GM12892 (cell line): Measurements from ENCODE around the gene RPL13.

Experiments
- DNase-seq: peaks from one replicate; pipeline ENCODE4 v3.0.0; 2011; ENCODE audit not compliant: insufficient read length
- FAIRE-seq: peaks from 2 replicates; lab custom pipeline; 2011; peaks lifted over from hg19 to GRCh38; lab: Jason Lieb, UNC
- POLR2A ChIP-seq: IDR thresholded peaks from 2 replicates; pipeline ENCODE4 v1.6.1; 2011; ENCODE audit warnings: low read depth, low read length, control low read depth
- POLR2AphosphoS5 ChIP-seq: IDR thresholded peaks from 2 replicates; pipeline ENCODE4 v1.6.1; 2011; ENCODE audit warnings: low read depth, low read length, control low read depth
- TAF1 ChIP-seq: IDR thresholded peaks from 2 replicates; pipeline ENCODE4 v1.6.1; 2011; ENCODE audit warnings: low read depth, mild to moderate bottlenecking, control low read depth, low read length, borderline replicate concordance

The RPL13 gene

DNA sequence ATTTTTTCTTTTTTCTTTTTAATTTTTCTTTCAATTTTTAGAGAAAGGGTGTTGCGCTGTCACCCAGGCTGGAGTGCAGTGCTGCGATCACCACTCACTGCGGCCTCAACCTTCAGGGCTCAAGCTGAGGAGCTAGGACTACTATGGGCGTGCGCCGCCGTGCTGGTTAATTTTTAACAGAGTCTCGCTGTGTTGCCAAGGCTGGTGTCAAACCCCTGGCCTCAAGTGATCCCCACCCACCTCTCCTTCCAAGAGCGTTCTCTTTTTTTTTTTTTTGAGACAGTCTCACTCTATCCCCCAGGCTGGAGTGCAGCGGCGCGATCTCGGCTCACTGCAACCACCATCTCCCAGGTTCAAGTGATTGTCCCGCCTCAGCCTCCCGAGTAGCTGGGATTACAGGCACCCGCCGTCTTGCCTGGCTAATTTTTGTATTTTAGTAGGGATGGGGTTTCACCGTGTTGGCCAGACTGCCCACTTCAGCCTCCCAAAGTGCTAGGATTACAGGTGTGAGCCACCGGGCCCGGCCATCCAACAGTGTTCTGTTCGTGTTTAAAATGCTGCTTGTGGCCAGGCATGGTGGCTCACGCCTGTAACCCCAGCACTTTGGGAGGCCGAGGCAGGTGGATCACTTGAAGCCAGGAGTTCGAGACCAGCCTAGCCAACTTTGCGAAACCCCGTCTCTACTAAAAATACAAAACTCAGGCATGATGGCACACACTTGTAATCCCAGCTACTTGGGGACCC lies 14.5 kb upstream of the RPL13 start:
- DNase-seq (no peak), FAIRE-seq (no peak)
- TF ChIP-seq POLR2A (no peak), TAF1 (no peak), POLR2AphosphoS5 (no peak)

DNA sequence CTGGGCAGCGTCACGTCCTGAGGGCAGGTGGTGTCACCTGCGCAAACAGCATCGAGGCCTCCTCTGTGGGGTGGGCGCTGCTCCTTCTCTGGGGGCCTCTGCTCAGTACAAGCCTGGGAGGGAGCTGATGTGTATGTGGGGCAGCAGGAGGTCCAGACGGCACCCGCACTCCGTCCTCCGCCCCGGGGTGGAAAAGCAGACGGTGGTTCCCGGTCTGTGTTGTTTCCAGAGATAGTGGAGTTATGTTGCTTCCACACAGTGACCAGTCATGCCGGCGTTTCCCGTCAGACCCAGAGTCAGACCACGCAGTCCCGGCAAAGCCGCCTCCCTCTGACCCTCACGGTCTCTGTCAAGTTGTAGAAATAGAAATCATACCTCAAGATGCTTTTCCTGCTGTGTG lies 13.7 kb upstream of the RPL13 start:
- TF ChIP-seq POLR2AphosphoS5 (no peak), TAF1 (no peak), POLR2A (no peak)
- FAIRE-seq = no peak
- DNase-seq = no peak

DNA sequence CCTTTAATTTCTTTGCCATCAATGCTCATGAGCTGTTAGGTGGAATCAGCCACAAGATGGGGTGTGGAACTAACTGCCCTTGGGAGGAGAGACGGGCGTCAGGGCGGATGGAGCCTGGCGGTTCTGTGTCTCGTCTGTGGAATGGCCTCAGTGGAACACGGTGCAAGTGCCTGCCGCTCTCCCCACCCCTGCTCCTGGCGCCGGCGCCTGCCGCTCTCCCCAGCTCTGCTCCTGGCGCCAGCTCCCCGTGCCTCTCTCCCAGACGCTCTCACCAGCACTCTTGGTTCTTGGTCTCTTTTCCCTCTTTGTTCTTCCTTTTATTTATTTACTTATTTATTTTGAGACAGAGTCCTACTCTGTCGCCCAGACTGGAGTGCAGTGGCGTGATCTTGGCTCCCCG lies 13.2 kb upstream of the RPL13 start:
- no peak for TF ChIP-seq POLR2A
- TF ChIP-seq TAF1 = no peak
- TF ChIP-seq POLR2AphosphoS5 = no peak
- no peak for FAIRE-seq
- DNase-seq = no peak

DNA sequence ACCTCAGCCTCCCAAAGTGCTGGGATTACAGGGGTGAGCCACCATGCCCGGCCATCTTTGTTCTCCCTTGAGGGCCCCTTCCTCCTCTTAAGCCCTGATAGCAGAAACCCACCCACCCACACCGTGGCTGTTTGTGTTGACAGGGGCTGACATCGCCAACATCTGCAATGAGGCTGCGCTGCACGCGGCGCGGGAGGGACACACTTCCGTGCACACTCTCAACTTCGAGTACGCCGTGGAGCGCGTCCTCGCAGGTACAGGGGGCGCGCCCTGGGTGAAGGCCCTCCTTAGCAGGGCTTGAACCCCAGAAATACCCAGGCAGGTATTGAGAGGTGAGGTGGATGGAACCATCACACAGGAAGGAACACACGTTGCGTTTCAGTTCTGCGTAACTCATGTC lies 12.6 kb upstream of the RPL13 start:
- no peak for TF ChIP-seq TAF1
- TF ChIP-seq POLR2A = no peak
- TF ChIP-seq POLR2AphosphoS5 = no peak
- no peak for FAIRE-seq
- no peak for DNase-seq

DNA sequence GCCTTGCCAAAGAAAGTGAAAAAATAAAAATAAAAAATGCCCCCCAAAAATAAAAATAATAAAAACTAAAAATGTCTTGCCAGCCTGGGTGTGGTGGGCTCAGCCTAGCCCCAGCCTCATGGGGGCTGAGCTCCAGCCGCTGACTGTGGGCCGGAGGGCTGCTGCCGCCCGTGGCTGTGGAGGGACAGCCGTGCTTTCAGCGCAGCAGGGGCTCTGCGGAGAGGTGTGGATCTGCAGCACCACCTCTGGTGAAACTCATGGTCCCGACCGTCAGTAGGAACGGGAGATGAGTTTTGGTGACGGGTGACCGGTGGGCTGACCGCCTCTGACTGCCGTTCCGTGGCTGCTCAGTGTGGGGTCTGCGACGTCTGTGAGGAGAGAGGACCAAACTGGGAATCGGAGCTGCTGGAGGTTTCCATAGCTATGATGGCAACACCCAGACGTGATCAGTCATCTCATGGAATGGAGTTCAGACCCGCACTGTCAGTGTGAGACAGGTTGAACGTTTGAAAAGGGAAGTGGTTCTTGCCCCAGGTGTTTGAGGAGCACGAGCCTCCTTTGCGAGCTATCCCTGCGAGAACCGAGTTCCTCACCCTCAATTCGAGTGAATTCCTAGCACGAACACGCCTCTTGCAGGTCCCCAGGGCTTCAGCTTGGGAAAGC lies 12.0 kb upstream of the RPL13 start:
- no peak for DNase-seq
- no peak for TF ChIP-seq POLR2AphosphoS5
- no peak for TF ChIP-seq POLR2A
- no peak for TF ChIP-seq TAF1
- FAIRE-seq = no peak

DNA sequence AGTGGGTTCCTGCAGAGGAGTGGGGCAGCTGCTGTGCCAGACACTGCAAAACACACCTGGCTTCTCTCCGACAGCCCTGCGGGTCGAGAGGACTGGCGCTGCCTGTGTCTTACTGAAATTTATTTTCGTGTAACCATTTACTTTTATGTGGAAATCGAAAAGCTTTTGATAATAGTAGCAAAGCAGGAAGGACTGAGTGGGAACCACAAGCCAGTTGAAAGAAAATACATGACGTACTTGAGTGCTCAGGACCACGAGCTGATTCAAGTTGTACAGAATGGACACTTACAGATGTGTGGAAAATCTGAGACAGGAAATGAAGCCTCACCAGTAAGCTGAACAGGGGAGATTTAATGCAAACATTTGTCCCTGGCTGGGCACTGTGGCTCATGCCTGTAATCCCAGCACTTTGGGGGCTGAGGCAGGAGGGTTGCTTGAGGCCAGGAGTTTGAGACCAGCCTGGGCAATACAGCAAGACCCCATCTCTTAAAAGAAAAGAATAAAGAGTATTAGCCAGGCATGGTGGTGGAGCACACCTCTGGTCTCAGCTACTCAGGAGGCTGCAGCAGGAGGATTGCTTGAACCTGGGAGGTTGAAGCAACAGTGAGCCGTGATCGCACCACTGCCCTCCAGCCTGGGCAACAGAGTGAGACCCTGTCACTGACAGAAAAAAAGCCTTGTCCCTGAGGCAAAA lies 11.3 kb upstream of the RPL13 start:
- no peak for FAIRE-seq
- TF ChIP-seq TAF1 (no peak), POLR2A (no peak), POLR2AphosphoS5 (no peak)
- DNase-seq = no peak

DNA sequence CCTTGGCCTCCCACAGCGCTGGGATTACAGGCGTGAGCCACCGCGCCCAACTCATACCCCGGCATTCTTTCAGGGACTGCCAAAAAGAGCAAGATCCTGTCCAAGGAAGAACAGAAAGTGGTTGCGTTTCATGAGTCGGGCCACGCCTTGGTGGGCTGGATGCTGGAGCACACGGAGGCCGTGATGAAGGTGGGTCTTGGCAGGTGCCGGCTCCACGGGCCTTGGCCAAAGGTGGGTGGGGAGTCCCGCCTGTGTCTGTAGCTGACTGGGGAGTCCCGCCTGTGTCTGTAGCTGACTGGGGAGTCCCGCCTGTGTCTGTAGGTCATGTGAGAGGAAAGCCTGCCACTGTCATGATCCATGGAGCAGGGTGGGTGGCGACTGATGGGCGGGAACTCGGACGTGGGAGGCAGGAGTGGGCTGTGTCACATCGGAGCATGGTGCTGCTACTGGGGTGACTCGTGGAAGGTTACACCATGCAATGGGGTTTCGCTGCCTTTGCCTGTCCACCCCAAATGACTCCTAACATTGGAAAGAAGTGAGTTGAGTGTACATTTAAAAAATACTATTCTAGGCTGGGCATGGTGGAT lies 10.0 kb upstream of the RPL13 start:
- no peak for FAIRE-seq
- TF ChIP-seq TAF1 (no peak), POLR2A (no peak), POLR2AphosphoS5 (no peak)

DNA sequence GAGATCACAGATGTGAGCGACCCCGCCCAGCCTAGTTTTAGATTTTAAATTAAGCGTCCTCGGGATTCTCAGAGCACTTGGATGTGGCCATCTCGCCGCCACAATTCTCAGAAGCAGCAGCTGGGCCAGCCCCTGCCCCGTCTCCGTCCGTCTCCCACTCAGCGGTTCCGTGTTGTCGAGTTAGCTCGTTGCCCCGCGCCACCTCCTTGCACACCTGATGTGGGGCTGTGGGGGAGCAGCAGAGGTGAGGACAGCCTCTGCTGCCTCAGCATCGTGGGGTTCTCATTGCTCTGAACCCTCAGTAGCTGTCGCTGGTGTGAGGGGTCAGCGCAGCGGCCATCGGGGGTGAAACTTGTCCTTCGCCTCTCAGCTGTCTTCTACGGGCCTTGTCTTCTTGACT lies 8.2 kb upstream of the RPL13 start:
- no peak for DNase-seq
- FAIRE-seq = no peak
- TF ChIP-seq TAF1 = no peak

More for the DNA sequence above, 10.0 kb upstream of the RPL13 start:
- no peak for DNase-seq

DNA sequence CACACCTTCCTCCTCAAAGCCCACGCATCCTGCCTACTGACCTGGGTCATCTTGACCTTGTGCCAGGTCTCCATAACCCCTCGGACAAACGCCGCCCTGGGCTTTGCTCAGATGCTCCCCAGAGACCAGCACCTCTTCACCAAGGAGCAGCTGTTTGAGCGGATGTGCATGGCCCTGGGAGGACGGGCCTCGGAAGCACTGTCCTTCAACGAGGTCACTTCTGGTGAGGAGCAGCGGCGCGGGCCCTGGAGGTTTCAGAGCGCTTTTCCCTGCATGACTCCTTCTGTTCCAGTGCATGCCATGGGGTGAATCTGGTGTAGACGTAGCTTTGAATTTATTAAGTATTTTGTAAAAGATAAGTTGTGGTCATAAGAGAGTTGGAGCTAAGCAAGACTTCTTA lies 7.6 kb upstream of the RPL13 start:
- no peak for DNase-seq
- TF ChIP-seq TAF1 (no peak), POLR2AphosphoS5 (no peak), POLR2A (no peak)
- FAIRE-seq = no peak

DNA sequence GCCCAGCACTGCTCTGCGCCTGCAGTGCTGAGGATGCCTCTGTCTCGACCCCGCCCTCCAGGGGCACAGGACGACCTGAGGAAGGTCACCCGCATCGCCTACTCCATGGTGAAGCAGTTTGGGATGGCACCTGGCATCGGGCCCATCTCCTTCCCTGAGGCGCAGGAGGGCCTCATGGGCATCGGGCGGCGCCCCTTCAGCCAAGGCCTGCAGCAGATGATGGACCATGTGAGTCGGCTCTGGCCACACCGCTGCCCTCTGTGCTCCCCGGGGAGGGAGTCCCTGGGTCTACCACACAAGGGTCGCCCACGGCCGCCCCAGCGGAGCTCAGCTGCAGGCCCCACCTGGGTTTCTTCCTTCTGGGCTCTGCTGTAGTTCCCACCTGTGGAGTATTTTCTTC lies 6.7 kb upstream of the RPL13 start:
- FAIRE-seq (no peak), DNase-seq (no peak)

DNA sequence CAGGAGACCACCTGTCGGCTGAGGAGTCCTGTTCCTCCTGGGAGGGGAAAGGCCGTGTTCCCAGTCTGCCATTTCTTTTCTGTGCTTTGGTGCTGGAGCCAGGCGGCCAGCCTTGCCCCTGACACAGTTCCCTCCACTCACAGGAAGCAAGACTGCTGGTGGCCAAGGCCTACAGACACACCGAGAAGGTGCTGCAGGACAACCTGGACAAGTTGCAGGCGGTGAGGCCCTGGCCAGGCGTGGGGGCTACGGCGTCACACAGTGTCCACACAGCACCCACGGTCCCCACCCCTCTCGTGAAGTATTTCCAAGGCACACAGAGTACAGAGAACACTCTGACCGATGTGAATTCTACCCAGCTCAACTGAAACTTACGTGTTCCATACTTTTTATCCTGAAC lies 6.1 kb upstream of the RPL13 start:
- FAIRE-seq = no peak
- TF ChIP-seq TAF1 = no peak
- no peak for TF ChIP-seq POLR2AphosphoS5
- TF ChIP-seq POLR2A = no peak
- DNase-seq = no peak

More for the DNA sequence above, 6.7 kb upstream of the RPL13 start:
- no peak for TF ChIP-seq POLR2A
- no peak for TF ChIP-seq POLR2AphosphoS5
- TF ChIP-seq TAF1 = no peak
